ENCODE measurements around the gene C3orf18. TPM values are rescaled to one million over a fixed set of nuclear protein-coding genes. Genes with fewer than 3 reads are reported as not detected.

The C3orf18 gene
- total and polyA plus RNA-seq, 9 of the 15 experiments (the other 6 are each of a cell fraction or from before 2014, with no cell fraction given): 0.01 to 2.3 (median 0.94) TPM

DNA sequence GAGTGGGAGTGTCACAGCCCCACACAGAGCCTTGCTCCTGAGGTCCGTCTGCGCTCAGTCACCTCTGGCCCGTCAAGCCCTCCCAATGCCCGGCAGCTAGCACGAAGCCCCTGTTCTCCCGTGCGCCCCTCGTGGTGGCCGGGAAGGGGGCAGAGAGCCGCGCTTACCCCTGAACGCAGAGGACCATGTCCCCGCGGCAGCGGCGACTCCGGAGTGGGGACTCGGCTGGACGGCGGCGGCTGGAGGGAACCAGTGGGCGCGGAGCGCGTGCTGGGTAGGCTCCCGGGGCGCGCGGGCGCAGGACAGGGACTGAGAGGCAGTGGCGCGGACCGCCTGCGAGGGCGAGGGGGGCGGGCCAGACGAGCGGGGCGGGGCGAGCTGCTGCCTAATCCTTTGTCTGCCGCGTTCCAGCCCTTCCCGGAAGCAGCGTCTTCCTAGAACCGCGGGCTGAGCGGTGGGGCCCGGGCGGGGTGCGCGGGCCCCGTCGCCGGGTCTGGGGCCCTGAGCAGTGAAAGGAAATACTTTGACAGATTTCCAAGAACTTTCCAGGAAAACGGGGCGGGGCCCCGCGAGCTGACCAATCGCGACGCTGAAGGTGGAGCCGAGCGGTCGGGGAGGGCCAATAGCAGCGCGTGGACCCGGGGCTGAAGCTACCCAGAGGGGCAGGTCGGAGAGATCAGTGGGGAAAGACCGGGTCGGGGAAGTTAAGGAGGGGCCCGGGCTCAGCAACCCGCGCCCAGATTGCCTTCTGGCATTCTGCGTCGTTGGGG, 44.1 kb upstream of the C3orf18 start, which contains the start of gene CISH (continued):
- no peak for TF ChIP-seq PCBP2 (IDR thresholded peaks at IDR 0.05; ENCODE audit: low read depth, low read length, poor library complexity, severe bottlenecking)
- TF ChIP-seq ZBTB17 (CRISPR knock-in tag; IDR thresholded peaks at IDR 0.05): no peak
- TF ChIP-seq TCFL5 (CRISPR knock-in tag; conservative IDR thresholded peaks at IDR 0.05): no peak
- TF ChIP-seq CAMTA2 (CRISPR knock-in tag; conservative IDR thresholded peaks at IDR 0.05): no peak
- no peak for TF ChIP-seq HDAC6 (IDR thresholded peaks at IDR 0.05; ENCODE audit: low read depth, low read length)
- TF ChIP-seq SAFB (IDR thresholded peaks at IDR 0.05; ENCODE audit: borderline replicate concordance, low read depth, low read length): no peak
- TF ChIP-seq HCFC1 (IDR thresholded peaks at IDR 0.05; ENCODE audit: low read depth, low read length): no peak
- TF ChIP-seq CC2D1A (IDR thresholded peaks at IDR 0.05): peak; percentile 97; the same call in 1 of the 2 replicates
- no peak; the same call in 1 of the 2 replicates for TF ChIP-seq ZNF766 (CRISPR knock-in tag; conservative IDR thresholded peaks at IDR 0.05)
- peak; percentile 75 for TF ChIP-seq CBFA2T3 (IDR thresholded peaks at IDR 0.05)
- TF ChIP-seq, protein P1, sequence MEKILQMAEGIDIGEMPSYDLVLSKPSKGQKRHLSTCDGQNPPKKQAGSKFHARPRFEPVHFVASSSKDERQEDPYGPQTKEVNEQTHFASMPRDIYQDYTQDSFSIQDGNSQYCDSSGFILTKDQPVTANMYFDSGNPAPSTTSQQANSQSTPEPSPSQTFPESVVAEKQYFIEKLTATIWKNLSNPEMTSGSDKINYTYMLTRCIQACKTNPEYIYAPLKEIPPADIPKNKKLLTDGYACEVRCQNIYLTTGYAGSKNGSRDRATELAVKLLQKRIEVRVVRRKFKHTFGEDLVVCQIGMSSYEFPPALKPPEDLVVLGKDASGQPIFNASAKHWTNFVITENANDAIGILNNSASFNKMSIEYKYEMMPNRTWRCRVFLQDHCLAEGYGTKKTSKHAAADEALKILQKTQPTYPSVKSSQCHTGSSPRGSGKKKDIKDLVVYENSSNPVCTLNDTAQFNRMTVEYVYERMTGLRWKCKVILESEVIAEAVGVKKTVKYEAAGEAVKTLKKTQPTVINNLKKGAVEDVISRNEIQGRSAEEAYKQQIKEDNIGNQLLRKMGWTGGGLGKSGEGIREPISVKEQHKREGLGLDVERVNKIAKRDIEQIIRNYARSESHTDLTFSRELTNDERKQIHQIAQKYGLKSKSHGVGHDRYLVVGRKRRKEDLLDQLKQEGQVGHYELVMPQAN (IDR thresholded peaks at IDR 0.05; ENCODE audit: borderline replicate concordance): peak; percentile 85; the same call in 1 of the 2 replicates
- TF ChIP-seq ZSCAN29 (IDR thresholded peaks at IDR 0.05): no peak
- TF ChIP-seq, protein P2, sequence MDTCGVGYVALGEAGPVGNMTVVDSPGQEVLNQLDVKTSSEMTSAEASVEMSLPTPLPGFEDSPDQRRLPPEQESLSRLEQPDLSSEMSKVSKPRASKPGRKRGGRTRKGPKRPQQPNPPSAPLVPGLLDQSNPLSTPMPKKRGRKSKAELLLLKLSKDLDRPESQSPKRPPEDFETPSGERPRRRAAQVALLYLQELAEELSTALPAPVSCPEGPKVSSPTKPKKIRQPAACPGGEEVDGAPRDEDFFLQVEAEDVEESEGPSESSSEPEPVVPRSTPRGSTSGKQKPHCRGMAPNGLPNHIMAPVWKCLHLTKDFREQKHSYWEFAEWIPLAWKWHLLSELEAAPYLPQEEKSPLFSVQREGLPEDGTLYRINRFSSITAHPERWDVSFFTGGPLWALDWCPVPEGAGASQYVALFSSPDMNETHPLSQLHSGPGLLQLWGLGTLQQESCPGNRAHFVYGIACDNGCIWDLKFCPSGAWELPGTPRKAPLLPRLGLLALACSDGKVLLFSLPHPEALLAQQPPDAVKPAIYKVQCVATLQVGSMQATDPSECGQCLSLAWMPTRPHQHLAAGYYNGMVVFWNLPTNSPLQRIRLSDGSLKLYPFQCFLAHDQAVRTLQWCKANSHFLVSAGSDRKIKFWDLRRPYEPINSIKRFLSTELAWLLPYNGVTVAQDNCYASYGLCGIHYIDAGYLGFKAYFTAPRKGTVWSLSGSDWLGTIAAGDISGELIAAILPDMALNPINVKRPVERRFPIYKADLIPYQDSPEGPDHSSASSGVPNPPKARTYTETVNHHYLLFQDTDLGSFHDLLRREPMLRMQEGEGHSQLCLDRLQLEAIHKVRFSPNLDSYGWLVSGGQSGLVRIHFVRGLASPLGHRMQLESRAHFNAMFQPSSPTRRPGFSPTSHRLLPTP (IDR thresholded peaks at IDR 0.05; ENCODE audit: borderline replicate concordance, extremely low read depth, insufficient read length): no peak
- TF ChIP-seq, protein P3, sequence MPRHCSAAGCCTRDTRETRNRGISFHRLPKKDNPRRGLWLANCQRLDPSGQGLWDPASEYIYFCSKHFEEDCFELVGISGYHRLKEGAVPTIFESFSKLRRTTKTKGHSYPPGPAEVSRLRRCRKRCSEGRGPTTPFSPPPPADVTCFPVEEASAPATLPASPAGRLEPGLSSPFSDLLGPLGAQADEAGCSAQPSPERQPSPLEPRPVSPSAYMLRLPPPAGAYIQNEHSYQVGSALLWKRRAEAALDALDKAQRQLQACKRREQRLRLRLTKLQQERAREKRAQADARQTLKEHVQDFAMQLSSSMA (CRISPR knock-in tag; IDR thresholded peaks at IDR 0.05): no peak
- TF ChIP-seq ZSCAN32 (CRISPR knock-in tag; IDR thresholded peaks at IDR 0.05): no peak
- TF ChIP-seq NBN (IDR thresholded peaks at IDR 0.05; ENCODE audit: low read depth): 0 out of 2 replicates have a peak, but pooled peaks have one; percentile 4
- TF ChIP-seq, protein P4, sequence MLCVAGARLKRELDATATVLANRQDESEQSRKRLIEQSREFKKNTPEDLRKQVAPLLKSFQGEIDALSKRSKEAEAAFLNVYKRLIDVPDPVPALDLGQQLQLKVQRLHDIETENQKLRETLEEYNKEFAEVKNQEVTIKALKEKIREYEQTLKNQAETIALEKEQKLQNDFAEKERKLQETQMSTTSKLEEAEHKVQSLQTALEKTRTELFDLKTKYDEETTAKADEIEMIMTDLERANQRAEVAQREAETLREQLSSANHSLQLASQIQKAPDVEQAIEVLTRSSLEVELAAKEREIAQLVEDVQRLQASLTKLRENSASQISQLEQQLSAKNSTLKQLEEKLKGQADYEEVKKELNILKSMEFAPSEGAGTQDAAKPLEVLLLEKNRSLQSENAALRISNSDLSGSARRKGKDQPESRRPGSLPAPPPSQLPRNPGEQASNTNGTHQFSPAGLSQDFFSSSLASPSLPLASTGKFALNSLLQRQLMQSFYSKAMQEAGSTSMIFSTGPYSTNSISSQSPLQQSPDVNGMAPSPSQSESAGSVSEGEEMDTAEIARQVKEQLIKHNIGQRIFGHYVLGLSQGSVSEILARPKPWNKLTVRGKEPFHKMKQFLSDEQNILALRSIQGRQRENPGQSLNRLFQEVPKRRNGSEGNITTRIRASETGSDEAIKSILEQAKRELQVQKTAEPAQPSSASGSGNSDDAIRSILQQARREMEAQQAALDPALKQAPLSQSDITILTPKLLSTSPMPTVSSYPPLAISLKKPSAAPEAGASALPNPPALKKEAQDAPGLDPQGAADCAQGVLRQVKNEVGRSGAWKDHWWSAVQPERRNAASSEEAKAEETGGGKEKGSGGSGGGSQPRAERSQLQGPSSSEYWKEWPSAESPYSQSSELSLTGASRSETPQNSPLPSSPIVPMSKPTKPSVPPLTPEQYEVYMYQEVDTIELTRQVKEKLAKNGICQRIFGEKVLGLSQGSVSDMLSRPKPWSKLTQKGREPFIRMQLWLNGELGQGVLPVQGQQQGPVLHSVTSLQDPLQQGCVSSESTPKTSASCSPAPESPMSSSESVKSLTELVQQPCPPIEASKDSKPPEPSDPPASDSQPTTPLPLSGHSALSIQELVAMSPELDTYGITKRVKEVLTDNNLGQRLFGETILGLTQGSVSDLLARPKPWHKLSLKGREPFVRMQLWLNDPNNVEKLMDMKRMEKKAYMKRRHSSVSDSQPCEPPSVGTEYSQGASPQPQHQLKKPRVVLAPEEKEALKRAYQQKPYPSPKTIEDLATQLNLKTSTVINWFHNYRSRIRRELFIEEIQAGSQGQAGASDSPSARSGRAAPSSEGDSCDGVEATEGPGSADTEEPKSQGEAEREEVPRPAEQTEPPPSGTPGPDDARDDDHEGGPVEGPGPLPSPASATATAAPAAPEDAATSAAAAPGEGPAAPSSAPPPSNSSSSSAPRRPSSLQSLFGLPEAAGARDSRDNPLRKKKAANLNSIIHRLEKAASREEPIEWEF (CRISPR knock-in tag; IDR thresholded peaks at IDR 0.05): no peak
